Measurements from ENCODE around the gene PATE1. TPM values are rescaled to one million over a fixed set of nuclear protein-coding genes. Genes with fewer than 3 reads are reported as not detected.

The PATE1 gene
- total RNA-seq, 2 donors from 2014 or later, result not detected

GRCh38 chr11:125784678-125785077, 38.6 kb downstream of the PATE1 start:
- Histone ChIP-seq H3K4me1 (ENCODE audit: control insufficient read depth in 1 of 2, low read depth in 2 of 2) (no peaks in the 10 kb centered on the region), H3K27me3 (replicated peaks; ENCODE audit: insufficient read depth) (no peaks in the 10 kb centered on the region), H3K9me3 (no peaks in the 10 kb centered on the region), H3K27ac (no peak overlapping the region), H3K4me3 (no peak overlapping the region), H3K36me3 (no peaks in the 10 kb centered on the region)
- DNase-seq (ENCODE audit: low spot score) (no peak), ATAC-seq (ENCODE audit: insufficient number of reproducible peaks, low FRiP score, low read depth) (no peak)
- no peak for TF ChIP-seq CTCF (IDR thresholded peaks at IDR 0.05)

GRCh38 chr11:125787827-125788226, 41.7 kb downstream of the PATE1 start, which contains the start of gene PATE3:
Gene PATE3 (plus strand): TSS chr11:125788127. CDS start chr11:125788152, 25 bp downstream.
- DNase-seq (ENCODE audit: low spot score), result no peak
- Histone ChIP-seq H3K27ac (no peak within 1 kb of the TSS), H3K36me3 (no peaks in the 10 kb centered on the region), H3K9me3 (peaks cover 3% of the 10 kb centered on the region), H3K4me1 (ENCODE audit: control insufficient read depth in 1 of 2, low read depth in 2 of 2) (no peaks in the 10 kb centered on the region), H3K4me3 (no peak within 1 kb of the TSS), H3K27me3 (replicated peaks; ENCODE audit: insufficient read depth) (no peaks in the 10 kb centered on the region)
- no peak for ATAC-seq (ENCODE audit: insufficient number of reproducible peaks, low FRiP score, low read depth)
- TF ChIP-seq CTCF (IDR thresholded peaks at IDR 0.05), result no peak

GRCh38 chr11:125790825-125791224, 44.7 kb downstream of the PATE1 start:
- Histone ChIP-seq H3K27me3 (replicated peaks; ENCODE audit: insufficient read depth) (no peaks in the 10 kb centered on the region), H3K9me3 (peaks cover 12% of the 10 kb centered on the region), H3K4me1 (ENCODE audit: control insufficient read depth in 1 of 2, low read depth in 2 of 2) (no peaks in the 10 kb centered on the region), H3K27ac (no peak overlapping the region), H3K4me3 (no peak overlapping the region), H3K36me3 (no peaks in the 10 kb centered on the region)
- no peak for TF ChIP-seq CTCF (IDR thresholded peaks at IDR 0.05)
- no peak for DNase-seq (ENCODE audit: low spot score)
- no peak for ATAC-seq (ENCODE audit: insufficient number of reproducible peaks, low FRiP score, low read depth)

DNA sequence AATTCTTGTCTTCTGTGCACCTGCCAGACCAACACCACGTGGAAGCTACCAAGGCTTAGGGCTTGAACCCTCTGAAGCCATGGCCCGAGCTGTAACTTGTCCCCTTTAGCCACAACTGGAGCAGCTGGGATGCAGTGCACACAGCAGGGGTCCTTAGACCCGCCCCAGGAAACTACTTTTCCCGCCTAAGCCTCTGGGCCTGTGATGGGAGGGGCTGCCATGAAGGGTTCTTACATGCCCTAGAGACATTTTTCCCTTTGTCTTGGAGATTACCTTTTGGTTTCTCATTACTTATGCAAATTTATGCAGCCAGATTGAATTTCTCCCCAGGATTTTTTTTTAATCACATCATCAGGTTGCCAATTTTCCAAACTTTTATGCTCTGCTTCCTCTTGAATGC, 51.6 kb downstream of the PATE1 start:
- Histone ChIP-seq H3K9me3 (peaks cover 25% of the 10 kb centered on the region), H3K4me1 (ENCODE audit: control insufficient read depth in 1 of 2, low read depth in 2 of 2) (no peaks in the 10 kb centered on the region)

More for the DNA sequence above, 51.6 kb downstream of the PATE1 start:
- Histone ChIP-seq H3K27ac (no peak overlapping the region), H3K36me3 (no peaks in the 10 kb centered on the region), H3K4me3 (no peak overlapping the region), H3K27me3 (replicated peaks; ENCODE audit: insufficient read depth) (no peaks in the 10 kb centered on the region)
- no peak for DNase-seq (ENCODE audit: low spot score)
- no peak for ATAC-seq (ENCODE audit: insufficient number of reproducible peaks, low FRiP score, low read depth)
- TF ChIP-seq CTCF (IDR thresholded peaks at IDR 0.05), result no peak

Other genes with a start within 250 kb of the PATE1 start
- gene EI24, start 176.8 kb upstream of the PATE1 start, total RNA-seq, result 10 to 100 TPM; 68.4 to 70.0 TPM
- gene STT3A, start 153.4 kb upstream of the PATE1 start, total RNA-seq, result 100 to 1,000 TPM in 1 of 2 donors, 10 to 100 TPM in 1; 85.0 to 122 TPM
- gene CHEK1, start 121.1 kb upstream of the PATE1 start, total RNA-seq, result 1 to 10 TPM in 1 of 2 donors, under 1 TPM in 1; 0.41 to 3.5 TPM
- not detected for gene ACRV1, start 65.4 kb upstream of the PATE1 start, total RNA-seq
- gene PATE2, start 32.5 kb downstream of the PATE1 start, total RNA-seq, result under 1 TPM in 1 of 2 donors, not detected in 1; 0.35 TPM
- not detected for gene PATE3, start 41.8 kb downstream of the PATE1 start, total RNA-seq
- not detected for gene PATE4, start 87.0 kb downstream of the PATE1 start, total RNA-seq
- 1 to 10 TPM in 1 of 2 donors, under 1 TPM in 1; 0.56 to 6.1 TPM for gene HYLS1, start 141.4 kb downstream of the PATE1 start, total RNA-seq
- gene PUS3, start 156.9 kb downstream of the PATE1 start, total RNA-seq, result 10 to 100 TPM in 1 of 2 donors, 1 to 10 TPM in 1; 1.6 to 16.9 TPM
- not detected for gene DDX25, start 158.2 kb downstream of the PATE1 start, total RNA-seq
- gene VSIG10L2, start 199.8 kb downstream of the PATE1 start, total RNA-seq, result not detected

Measured in thoracic aorta (tissue), 2 donors.